AG04449 (cell line): Measurements from ENCODE around the gene FASN.

Source experiments
- CTCF ChIA-PET: fragments of 350-600 bp; formaldehyde crosslinking; extraction: SDS; loops from one replicate; lab custom pipeline; 2021; ENCODE audit warnings: antibody characterized with exemption; lab: Yijun Ruan, JAX
- POLR2A ChIA-PET: fragments of 400-600, 350-600 bp; formaldehyde crosslinking; extraction: SDS; loops from one replicate; lab custom pipeline; 2020; ENCODE audit warnings: antibody characterized with exemption, inconsistent platforms; lab: Yijun Ruan, JAX
- DNase-seq: peaks from one replicate; pipeline ENCODE4 v3.0.0-alpha.2; 2010; ENCODE audit warnings: low read depth, low spot score
- H3K4me3 ChIP-seq: 2 replicates; pipeline ENCODE4 v1.5.1; 2011; ENCODE audit warnings: low read depth, mild to moderate bottlenecking, control low read depth, low read length
- CTCF ChIP-seq: IDR thresholded peaks from one replicate; pipeline ENCODE4 v1.5.1; 2011; ENCODE audit warnings: mild to moderate bottlenecking, moderate library complexity, low read length, control low read depth, inconsistent platforms; ENCODE audit not compliant: insufficient read depth; ENCODE audit errors: missing control alignments

FASN gene

GRCh38 chr17:82108496-82108945, 10.5 kb upstream of the FASN start:
- CTCF ChIA-PET = no interaction called here
- POLR2A ChIA-PET = no interaction called here
- DNase-seq = no peak
- TF ChIP-seq CTCF = no peak
- H3K4me3 ChIP-seq = no peak overlapping the region

- CTCF ChIA-PET = no interaction called here
- no peak overlapping the region for H3K4me3 ChIP-seq
- POLR2A ChIA-PET = interaction anchor here (0.8 kb wide), 1 partner anchor 9 kb away, joined by 3 read pairs; no protein-coding TSS in a partner anchor
Measured at GRCh38 chr17:82108038-82108437, 10.0 kb upstream of the FASN start.

GRCh38 chr17:82107341-82107860, 9.4 kb upstream of the FASN start:
- POLR2A ChIA-PET = interaction anchor here (0.8 kb wide), 1 partner anchor 9 kb away, joined by 3 read pairs; no protein-coding TSS in a partner anchor

More at GRCh38 chr17:82108038-82108437, 10.0 kb upstream of the FASN start:
- DNase-seq = no peak
- TF ChIP-seq CTCF = no peak

GRCh38 chr17:82106688-82107305, 8.8 kb upstream of the FASN start:
- H3K4me3 ChIP-seq = no peak overlapping the region
- no peak for DNase-seq
- CTCF ChIA-PET = interaction anchor here (0.6 kb wide), 1 partner anchor 76 kb away, joined by 3 read pairs; no protein-coding TSS in a partner anchor
- TF ChIP-seq CTCF = no peak
- POLR2A ChIA-PET = interaction anchor here (0.8 kb wide), 1 partner anchor 9 kb away, joined by 3 read pairs; the partner anchor contains the start of gene FASN

More at GRCh38 chr17:82107341-82107860, 9.4 kb upstream of the FASN start:
- CTCF ChIA-PET = no interaction called here
- no peak overlapping the region for H3K4me3 ChIP-seq
- no peak for DNase-seq
- TF ChIP-seq CTCF = peak; percentile 29

- CTCF ChIA-PET = interaction anchor here (0.6 kb wide), 1 partner anchor 76 kb away, joined by 3 read pairs; no protein-coding TSS in a partner anchor
- POLR2A ChIA-PET = interaction anchor here (0.8 kb wide), 1 partner anchor 8 kb away, joined by 3 read pairs; the partner anchor contains the start of gene FASN
- no peak for DNase-seq
- TF ChIP-seq CTCF = peak; percentile 51
- no peak overlapping the region for H3K4me3 ChIP-seq
Measured at GRCh38 chr17:82105882-82106687, 8.0 kb upstream of the FASN start.
